Endodermal cell (in vitro differentiated cells): ENCODE results near the gene CAV3. TPM values are rescaled to one million over a fixed set of nuclear protein-coding genes. Genes with fewer than 3 reads are reported as not detected.

ENCODE experiments used
- DNase-seq: peaks from one replicate; pipeline ENCODE4 v3.0.0-alpha.2; 2017
- H3K27ac ChIP-seq: 2 replicates; pipeline ENCODE4 v1.5.1; 2013; ENCODE audit warnings: mild to moderate bottlenecking, low read depth, low read length, moderate library complexity
- H3K27me3 ChIP-seq: 2 replicates; pipeline ENCODE4 v1.6.1; 2013; ENCODE audit warnings: mild to moderate bottlenecking, low read length, moderate library complexity; ENCODE audit not compliant: insufficient read depth, control insufficient read depth, poor library complexity, severe bottlenecking
- H3K36me3 ChIP-seq: 2 replicates; pipeline ENCODE4 v1.7.0; 2013; ENCODE audit warnings: mild to moderate bottlenecking, low read length, moderate library complexity; ENCODE audit not compliant: control insufficient read depth, insufficient read depth
- H3K4me1 ChIP-seq: one replicate; pipeline ENCODE4 v1.7.0; 2013; ENCODE audit warnings: low read length; ENCODE audit not compliant: control insufficient read depth, insufficient read depth
- H3K4me3 ChIP-seq: 2 replicates; pipeline ENCODE4 v1.5.1; 2013; ENCODE audit warnings: mild to moderate bottlenecking, low read length, moderate library complexity
- H3K9ac ChIP-seq: 2 replicates; pipeline ENCODE4 v1.6.1; 2013; ENCODE audit warnings: mild to moderate bottlenecking, low read length, moderate library complexity; ENCODE audit not compliant: poor library complexity, severe bottlenecking; ENCODE audit errors: extremely low read depth
- H3K9me3 ChIP-seq: 2 replicates; pipeline ENCODE4 v1.6.1; 2013; ENCODE audit warnings: mild to moderate bottlenecking, low read length, moderate library complexity; ENCODE audit not compliant: control insufficient read depth
- H3K27ac Mint-ChIP-seq: 2 replicates; pipeline ENCODE4 v1.8.0; 2020; ENCODE audit warnings: mixed read lengths
- H3K27me3 Mint-ChIP-seq: 2 replicates; pipeline ENCODE4 v1.8.0; 2021; ENCODE audit warnings: mild to moderate bottlenecking, mixed read lengths; ENCODE audit not compliant: insufficient read depth
- H3K36me3 Mint-ChIP-seq: 2 replicates; pipeline ENCODE4 v1.8.0; 2020; ENCODE audit warnings: low read depth, mixed read lengths
- H3K4me1 Mint-ChIP-seq: 2 replicates; pipeline ENCODE4 v1.8.0; 2020; ENCODE audit warnings: mixed read lengths
- H3K4me3 Mint-ChIP-seq: 2 replicates; pipeline ENCODE4 v1.8.0; 2020; ENCODE audit warnings: mild to moderate bottlenecking, moderate library complexity, mixed read lengths
- H3K9me3 Mint-ChIP-seq: 2 replicates; pipeline ENCODE4 v1.8.0; 2020; ENCODE audit warnings: mild to moderate bottlenecking, mixed read lengths
- CTCF ChIP-seq: fragments of 200-600 bp; sonication (generic); conservative IDR thresholded peaks from 2 replicates; pipeline ENCODE4 v1.5.0; 2021; ENCODE audit warnings: antibody characterized with exemption, mild to moderate bottlenecking
- WGBS, 2 experiments: methylation state at CpG; one replicate each; pipeline versions ENCODE4 v1.1.5 to v1.1.7; 2013; ENCODE audit warnings: missing lambda C conversion rate in 2 of 2, mixed read lengths in 1 of 2; ENCODE audit not compliant: insufficient coverage in 1 of 2, insufficient read length in 1 of 2; 5-methylcytosine and 5-hydroxymethylcytosine counted together
- total RNA-seq, 2 donors: library from RNA; stranded (reverse); fragmentation: NEBNext Ultra II Directional in 1 of 2; extraction: Animal tissue kit (Norgen Biotek cat#: 25700) in 1 of 2; gene quantifications; 2 replicates in 1 of 2; 3 replicates in 1 of 2; pipeline ENCODE4 v1.2.1, GENCODE V29; 2021

The CAV3 gene
- total RNA-seq, 2 donors from 2014 or later: not detected

- H3K9me3 ChIP-seq: peaks cover 4% of the 10 kb centered on the region
- H3K36me3 Mint-ChIP-seq: no peaks in the 10 kb centered on the region
- H3K4me3 ChIP-seq: no peak overlapping the region
- H3K4me3 Mint-ChIP-seq: no peak overlapping the region
- peaks cover 9% of the 10 kb centered on the region for H3K27me3 Mint-ChIP-seq
- no peak for DNase-seq
- H3K9ac ChIP-seq: no peak overlapping the region
- no peaks in the 10 kb centered on the region for H3K36me3 ChIP-seq
- no peak for TF ChIP-seq CTCF
- no peaks in the 10 kb centered on the region for H3K4me1 ChIP-seq
- H3K27ac ChIP-seq: no peak overlapping the region
- H3K4me1 Mint-ChIP-seq: peaks cover 12% of the 10 kb centered on the region
- H3K9me3 Mint-ChIP-seq: peaks cover 15% of the 10 kb centered on the region
- H3K27me3 ChIP-seq: no peaks in the 10 kb centered on the region
- no peak overlapping the region for H3K27ac Mint-ChIP-seq
- 75 to 83% methylated on average over 3 to 4 of the region's 5 CpGs for WGBS, 2 experiments
These were observed 10.8 kb upstream of the CAV3 start for GRCh38 chr3:8722808-8723207.

GRCh38 chr3:8723612-8724011, 10.0 kb upstream of the CAV3 start:
- no peak overlapping the region for H3K27ac ChIP-seq
- Mint-ChIP-seq H3K27me3 (peaks cover 5% of the 10 kb centered on the region), H3K4me3 (no peak overlapping the region), H3K27ac (no peak overlapping the region), H3K36me3 (no peaks in the 10 kb centered on the region), H3K9me3 (peaks cover 15% of the 10 kb centered on the region), H3K4me1 (peaks cover 12% of the 10 kb centered on the region)
- no peaks in the 10 kb centered on the region for H3K27me3 ChIP-seq
- no peaks in the 10 kb centered on the region for H3K4me1 ChIP-seq
- H3K9me3 ChIP-seq: peaks cover 4% of the 10 kb centered on the region
- no peak overlapping the region for H3K9ac ChIP-seq
- no peak for DNase-seq
- no peak for TF ChIP-seq CTCF
- no peak overlapping the region for H3K4me3 ChIP-seq
- 80 to 83% methylated on average over 1 to 3 of the region's 3 CpGs for WGBS, 2 experiments
- no peaks in the 10 kb centered on the region for H3K36me3 ChIP-seq

- Mint-ChIP-seq H3K4me1 (peaks cover 12% of the 10 kb centered on the region), H3K36me3 (no peaks in the 10 kb centered on the region), H3K4me3 (no peak overlapping the region), H3K9me3 (peaks cover 15% of the 10 kb centered on the region), H3K27me3 (peaks cover 8% of the 10 kb centered on the region), H3K27ac (no peak overlapping the region)
- no peak overlapping the region for H3K9ac ChIP-seq
- H3K9me3 ChIP-seq: peaks cover 4% of the 10 kb centered on the region
- H3K36me3 ChIP-seq: no peaks in the 10 kb centered on the region
- H3K4me3 ChIP-seq: no peak overlapping the region
- 92 to 100% methylated on average over 3 of the region's 3 CpGs for WGBS, 2 experiments
- H3K27ac ChIP-seq: no peak overlapping the region
- no peak for TF ChIP-seq CTCF
- DNase-seq: no peak
- no peaks in the 10 kb centered on the region for H3K27me3 ChIP-seq
- H3K4me1 ChIP-seq: no peaks in the 10 kb centered on the region
These were observed 9.4 kb upstream of the CAV3 start for GRCh38 chr3:8724108-8724752.
